Measurements from ENCODE around the gene AQP2.

Gene AQP2

DNA sequence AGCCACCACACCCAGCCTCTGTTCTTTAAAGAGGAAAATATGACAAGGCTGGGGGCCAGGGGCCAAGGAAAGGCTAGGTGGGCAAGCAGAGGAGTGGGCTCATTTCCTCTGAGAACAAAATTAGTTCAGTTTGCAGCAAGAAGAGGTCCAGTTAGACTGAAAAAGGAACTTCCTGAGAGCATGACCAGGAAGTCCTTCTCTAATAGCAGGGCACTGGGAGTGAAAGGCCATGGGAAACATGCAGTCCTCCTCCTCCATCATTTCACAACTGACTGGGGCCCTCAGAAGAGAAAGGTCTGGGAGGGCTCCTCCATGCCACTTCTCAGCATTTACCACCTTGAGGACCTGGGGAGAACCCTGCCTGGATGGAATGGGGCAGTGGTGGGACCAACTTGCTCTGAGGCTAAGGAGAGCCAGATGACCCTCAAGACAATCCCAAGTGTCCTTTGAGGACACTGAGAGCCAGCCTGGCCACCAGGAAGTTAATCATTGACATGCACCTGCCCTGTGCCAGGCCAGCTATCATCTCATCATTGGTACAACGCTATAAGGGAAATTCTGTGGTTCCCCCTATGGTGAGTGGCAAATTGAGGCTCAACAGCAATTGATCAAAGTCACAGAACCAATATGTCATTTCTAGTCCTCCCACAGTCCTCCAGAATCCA lies 2.0 kb downstream of the AQP2 start:
- ChIA-PET POLR2A (no interaction called here), CTCF (interaction anchor here (2.4 kb wide), 1 partner anchor 14 kb away, joined by 8 read pairs; no protein-coding TSS in a partner anchor)
- Histone ChIP-seq H3K4me3 (ENCODE audit: low read depth, low read length) (no peak overlapping the region), H3K27ac (ENCODE audit: extremely low read depth, low read depth, low read length) (no peak overlapping the region), H3K9me3 (ENCODE audit: control insufficient read depth, insufficient read depth, low read depth, low read length) (no peaks in the 10 kb centered on the region), H3K36me3 (ENCODE audit: control insufficient read depth in 2 of 2, insufficient read depth in 1 of 2, low read length in 2 of 2) (no peaks in the 10 kb centered on the region), H3K4me1 (ENCODE audit: control insufficient read depth, insufficient read depth, low read length) (no peaks in the 10 kb centered on the region)
- TF ChIP-seq OVOL3 (tag by site-specific recombination; IDR thresholded peaks at IDR 0.05) (no peak), ZNF324 (tag by site-specific recombination; IDR thresholded peaks at IDR 0.05) (no peak), KLF10 (tag by site-specific recombination; IDR thresholded peaks at IDR 0.05) (no peak), SP2 (tag by site-specific recombination; IDR thresholded peaks at IDR 0.05) (no peak), ZNF223 (tag by site-specific recombination; IDR thresholded peaks at IDR 0.05) (no peak), ZFHX2 (tag by site-specific recombination; conservative IDR thresholded peaks at IDR 0.05) (no peak), ZNF555 (tag by site-specific recombination; conservative IDR thresholded peaks at IDR 0.05) (no peak)
- TF ChIP-seq, protein P1, sequence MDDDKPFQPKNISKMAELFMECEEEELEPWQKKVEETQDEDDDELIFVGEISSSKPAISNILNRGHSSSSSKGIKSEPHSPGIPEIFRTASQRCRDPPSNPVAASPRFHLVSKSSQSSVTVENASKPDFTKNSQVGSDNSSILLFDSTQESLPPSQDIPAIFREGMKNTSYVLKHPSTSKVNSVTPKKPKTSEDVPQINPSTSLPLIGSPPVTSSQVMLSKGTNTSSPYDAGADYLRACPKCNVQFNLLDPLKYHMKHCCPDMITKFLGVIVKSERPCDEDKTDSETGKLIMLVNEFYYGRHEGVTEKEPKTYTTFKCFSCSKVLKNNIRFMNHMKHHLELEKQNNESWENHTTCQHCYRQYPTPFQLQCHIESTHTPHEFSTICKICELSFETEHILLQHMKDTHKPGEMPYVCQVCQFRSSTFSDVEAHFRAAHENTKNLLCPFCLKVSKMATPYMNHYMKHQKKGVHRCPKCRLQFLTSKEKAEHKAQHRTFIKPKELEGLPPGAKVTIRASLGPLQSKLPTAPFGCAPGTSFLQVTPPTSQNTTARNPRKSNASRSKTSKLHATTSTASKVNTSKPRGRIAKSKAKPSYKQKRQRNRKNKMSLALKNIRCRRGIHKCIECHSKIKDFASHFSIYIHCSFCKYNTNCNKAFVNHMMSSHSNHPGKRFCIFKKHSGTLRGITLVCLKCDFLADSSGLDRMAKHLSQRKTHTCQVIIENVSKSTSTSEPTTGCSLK (tag by site-specific recombination; IDR thresholded peaks at IDR 0.05): no peak

DNA sequence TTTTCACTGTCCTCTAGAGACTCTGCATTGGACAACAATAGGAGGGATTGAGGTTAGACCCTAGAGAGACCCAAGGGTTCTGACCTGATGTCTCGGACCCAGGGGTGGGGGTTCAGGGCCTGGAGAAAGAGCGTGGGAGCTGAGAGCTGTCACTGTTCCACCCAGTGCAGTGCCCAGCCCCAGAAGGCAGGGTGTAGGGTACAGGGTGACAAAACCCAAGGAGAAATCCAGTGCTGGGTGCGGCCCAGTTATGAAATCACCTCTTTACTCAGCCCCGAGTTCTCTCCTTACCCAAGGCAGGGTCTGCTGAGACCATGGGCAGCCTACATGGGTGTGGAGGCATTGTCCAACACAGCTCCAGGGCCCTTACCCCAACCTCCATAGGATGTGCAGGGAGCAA lies 2.6 kb downstream of the AQP2 start:
- CTCF ChIA-PET: interaction anchor here (0.8 to 2.4 kb wide), 3 partner anchors 7 to 86 kb away, joined by 3 to 8 read pairs (median 7); no protein-coding TSS in a partner anchor
- TF ChIP-seq ZNF629 (tag by site-specific recombination; IDR thresholded peaks at IDR 0.05) (no peak), ZNF776 (tag by site-specific recombination; IDR thresholded peaks at IDR 0.05; ENCODE audit: borderline replicate concordance) (no peak), ZFP37 (tag by site-specific recombination; IDR thresholded peaks at IDR 0.05) (no peak), ZNF610 (tag by site-specific recombination; IDR thresholded peaks at IDR 0.05; ENCODE audit: borderline replicate concordance) (no peak), ZFP69B (tag by site-specific recombination; IDR thresholded peaks at IDR 0.05) (no peak), YY1 (tag by site-specific recombination; IDR thresholded peaks at IDR 0.05) (no peak), ZNF837 (tag by site-specific recombination; IDR thresholded peaks at IDR 0.05) (no peak), ZNF239 (tag by site-specific recombination; IDR thresholded peaks at IDR 0.05) (no peak)
- TF ChIP-seq, protein P2, sequence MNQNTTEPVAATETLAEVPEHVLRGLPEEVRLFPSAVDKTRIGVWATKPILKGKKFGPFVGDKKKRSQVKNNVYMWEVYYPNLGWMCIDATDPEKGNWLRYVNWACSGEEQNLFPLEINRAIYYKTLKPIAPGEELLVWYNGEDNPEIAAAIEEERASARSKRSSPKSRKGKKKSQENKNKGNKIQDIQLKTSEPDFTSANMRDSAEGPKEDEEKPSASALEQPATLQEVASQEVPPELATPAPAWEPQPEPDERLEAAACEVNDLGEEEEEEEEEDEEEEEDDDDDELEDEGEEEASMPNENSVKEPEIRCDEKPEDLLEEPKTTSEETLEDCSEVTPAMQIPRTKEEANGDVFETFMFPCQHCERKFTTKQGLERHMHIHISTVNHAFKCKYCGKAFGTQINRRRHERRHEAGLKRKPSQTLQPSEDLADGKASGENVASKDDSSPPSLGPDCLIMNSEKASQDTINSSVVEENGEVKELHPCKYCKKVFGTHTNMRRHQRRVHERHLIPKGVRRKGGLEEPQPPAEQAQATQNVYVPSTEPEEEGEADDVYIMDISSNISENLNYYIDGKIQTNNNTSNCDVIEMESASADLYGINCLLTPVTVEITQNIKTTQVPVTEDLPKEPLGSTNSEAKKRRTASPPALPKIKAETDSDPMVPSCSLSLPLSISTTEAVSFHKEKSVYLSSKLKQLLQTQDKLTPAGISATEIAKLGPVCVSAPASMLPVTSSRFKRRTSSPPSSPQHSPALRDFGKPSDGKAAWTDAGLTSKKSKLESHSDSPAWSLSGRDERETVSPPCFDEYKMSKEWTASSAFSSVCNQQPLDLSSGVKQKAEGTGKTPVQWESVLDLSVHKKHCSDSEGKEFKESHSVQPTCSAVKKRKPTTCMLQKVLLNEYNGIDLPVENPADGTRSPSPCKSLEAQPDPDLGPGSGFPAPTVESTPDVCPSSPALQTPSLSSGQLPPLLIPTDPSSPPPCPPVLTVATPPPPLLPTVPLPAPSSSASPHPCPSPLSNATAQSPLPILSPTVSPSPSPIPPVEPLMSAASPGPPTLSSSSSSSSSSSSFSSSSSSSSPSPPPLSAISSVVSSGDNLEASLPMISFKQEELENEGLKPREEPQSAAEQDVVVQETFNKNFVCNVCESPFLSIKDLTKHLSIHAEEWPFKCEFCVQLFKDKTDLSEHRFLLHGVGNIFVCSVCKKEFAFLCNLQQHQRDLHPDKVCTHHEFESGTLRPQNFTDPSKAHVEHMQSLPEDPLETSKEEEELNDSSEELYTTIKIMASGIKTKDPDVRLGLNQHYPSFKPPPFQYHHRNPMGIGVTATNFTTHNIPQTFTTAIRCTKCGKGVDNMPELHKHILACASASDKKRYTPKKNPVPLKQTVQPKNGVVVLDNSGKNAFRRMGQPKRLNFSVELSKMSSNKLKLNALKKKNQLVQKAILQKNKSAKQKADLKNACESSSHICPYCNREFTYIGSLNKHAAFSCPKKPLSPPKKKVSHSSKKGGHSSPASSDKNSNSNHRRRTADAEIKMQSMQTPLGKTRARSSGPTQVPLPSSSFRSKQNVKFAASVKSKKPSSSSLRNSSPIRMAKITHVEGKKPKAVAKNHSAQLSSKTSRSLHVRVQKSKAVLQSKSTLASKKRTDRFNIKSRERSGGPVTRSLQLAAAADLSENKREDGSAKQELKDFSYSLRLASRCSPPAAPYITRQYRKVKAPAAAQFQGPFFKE (tag by site-specific recombination; IDR thresholded peaks at IDR 0.05; ENCODE audit: borderline replicate concordance): no peak
- TF ChIP-seq, protein P3, sequence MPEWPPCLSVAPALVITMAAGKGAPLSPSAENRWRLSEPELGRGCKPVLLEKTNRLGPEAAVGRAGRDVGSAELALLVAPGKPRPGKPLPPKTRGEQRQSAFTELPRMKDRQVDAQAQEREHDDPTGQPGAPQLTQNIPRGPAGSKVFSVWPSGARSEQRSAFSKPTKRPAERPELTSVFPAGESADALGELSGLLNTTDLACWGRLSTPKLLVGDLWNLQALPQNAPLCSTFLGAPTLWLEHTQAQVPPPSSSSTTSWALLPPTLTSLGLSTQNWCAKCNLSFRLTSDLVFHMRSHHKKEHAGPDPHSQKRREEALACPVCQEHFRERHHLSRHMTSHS (tag by site-specific recombination; IDR thresholded peaks at IDR 0.05): no peak
- TF ChIP-seq, protein P4, sequence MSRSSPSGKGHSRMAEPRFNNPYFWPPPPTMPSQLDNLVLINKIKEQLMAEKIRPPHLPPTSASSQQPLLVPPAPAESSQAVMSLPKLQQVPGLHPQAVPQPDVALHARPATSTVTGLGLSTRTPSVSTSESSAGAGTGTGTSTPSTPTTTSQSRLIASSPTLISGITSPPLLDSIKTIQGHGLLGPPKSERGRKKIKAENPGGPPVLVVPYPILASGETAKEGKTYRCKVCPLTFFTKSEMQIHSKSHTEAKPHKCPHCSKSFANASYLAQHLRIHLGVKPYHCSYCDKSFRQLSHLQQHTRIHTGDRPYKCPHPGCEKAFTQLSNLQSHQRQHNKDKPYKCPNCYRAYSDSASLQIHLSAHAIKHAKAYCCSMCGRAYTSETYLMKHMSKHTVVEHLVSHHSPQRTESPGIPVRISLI (tag by site-specific recombination; IDR thresholded peaks at IDR 0.05): no peak
- Histone ChIP-seq H3K36me3 (ENCODE audit: control insufficient read depth in 2 of 2, insufficient read depth in 1 of 2, low read length in 2 of 2) (no peaks in the 10 kb centered on the region), H3K27ac (ENCODE audit: extremely low read depth, low read depth, low read length) (no peak overlapping the region), H3K9me3 (ENCODE audit: control insufficient read depth, insufficient read depth, low read depth, low read length) (no peaks in the 10 kb centered on the region), H3K4me1 (ENCODE audit: control insufficient read depth, insufficient read depth, low read length) (no peaks in the 10 kb centered on the region), H3K4me3 (ENCODE audit: low read depth, low read length) (no peak overlapping the region)
- POLR2A ChIA-PET: interaction anchor here (1.2 kb wide), 1 partner anchor 12 kb away, joined by 4 read pairs; no protein-coding TSS in a partner anchor
